ENCODE measurements around the gene CNPY4.
"Not testable (repeated sequence)": the region's sequence is repeated elsewhere in the genome, so short reads cannot be mapped to it uniquely, and the experiment has no call there.

Gene CNPY4

GRCh38 chr7:100119970-100120732, 717 bp downstream of the CNPY4 start:
- peak; percentile 51 for DNase-seq (ENCODE audit: low read depth)

DNA sequence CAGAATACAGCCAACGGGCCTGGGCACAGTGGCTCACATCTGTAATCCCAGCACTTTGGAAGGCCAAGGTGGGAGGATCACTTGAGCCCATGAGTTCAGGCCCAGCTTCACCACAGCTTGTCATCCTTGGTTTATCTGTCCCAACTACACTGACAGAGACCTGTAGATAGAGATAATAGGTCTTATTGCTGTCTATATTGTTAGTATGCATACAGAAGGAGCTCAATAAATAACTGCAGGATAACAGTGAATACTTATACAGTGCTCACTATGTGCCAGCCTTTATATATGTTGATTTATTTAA, 1.3 kb downstream of the CNPY4 start:
- DNase-seq (ENCODE audit: low read depth): no peak

DNA sequence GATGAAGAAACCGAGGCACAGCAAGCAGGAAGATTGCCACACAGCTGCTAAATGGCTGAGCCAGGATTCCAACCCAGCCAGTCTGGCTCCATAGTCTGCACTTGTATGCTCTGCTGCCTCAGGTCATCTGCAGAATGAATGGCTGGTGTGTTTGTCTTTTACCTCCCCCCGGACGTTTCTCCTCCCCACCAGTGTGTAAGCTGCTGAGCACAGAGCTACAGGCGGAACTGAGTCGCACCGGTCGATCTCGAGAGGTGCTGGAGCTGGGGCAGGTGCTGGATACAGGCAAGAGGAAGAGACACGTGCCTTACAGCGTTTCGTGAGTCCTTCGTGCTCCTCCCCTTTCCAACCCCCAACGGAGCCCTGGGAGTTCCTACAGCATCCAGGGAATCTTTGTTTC, 2.6 kb downstream of the CNPY4 start:
- no peak for DNase-seq (ENCODE audit: low read depth)

- DNase-seq (ENCODE audit: low read depth): no peak
These were observed 3.1 kb downstream of the CNPY4 start for GRCh38 chr7:100122568-100122967.

- DNase-seq (ENCODE audit: low read depth): no peak
These were observed 5.1 kb downstream of the CNPY4 start for GRCh38 chr7:100124301-100125230.

DNA sequence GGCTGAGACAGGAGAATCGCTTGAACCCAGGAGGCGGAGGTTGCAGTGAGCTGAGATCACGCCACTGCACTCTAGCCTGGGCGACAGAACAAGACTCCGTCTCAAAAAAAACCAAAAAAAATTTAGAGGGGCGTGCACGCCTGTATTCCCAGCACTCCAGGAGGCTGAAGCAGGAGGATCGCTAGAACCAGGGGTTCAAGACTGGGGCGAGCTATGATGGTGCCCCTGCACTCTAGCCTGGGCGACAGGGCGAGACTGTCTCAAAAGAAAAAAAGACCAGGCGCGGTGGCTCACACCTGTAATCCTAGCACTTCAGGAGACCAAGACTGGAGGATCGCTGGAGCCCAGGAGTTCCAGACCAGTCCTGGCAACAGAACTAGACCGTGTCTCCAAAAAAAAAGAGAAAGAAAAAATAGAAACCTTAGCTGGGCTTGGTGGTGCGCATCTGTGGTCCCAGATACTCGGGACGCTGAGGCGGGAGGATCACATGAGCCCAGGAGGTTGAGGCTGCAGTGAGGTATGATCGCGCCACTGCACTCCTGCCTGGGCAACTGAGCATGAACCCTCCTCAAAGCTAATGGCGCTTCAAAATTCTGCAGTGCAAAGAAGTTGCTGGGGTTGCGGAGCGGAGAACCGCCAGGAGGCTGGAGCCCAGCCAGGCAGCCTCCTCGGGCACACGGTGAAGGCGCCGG, 7.0 kb downstream of the CNPY4 start:
- no peak for DNase-seq (ENCODE audit: low read depth)

DNA sequence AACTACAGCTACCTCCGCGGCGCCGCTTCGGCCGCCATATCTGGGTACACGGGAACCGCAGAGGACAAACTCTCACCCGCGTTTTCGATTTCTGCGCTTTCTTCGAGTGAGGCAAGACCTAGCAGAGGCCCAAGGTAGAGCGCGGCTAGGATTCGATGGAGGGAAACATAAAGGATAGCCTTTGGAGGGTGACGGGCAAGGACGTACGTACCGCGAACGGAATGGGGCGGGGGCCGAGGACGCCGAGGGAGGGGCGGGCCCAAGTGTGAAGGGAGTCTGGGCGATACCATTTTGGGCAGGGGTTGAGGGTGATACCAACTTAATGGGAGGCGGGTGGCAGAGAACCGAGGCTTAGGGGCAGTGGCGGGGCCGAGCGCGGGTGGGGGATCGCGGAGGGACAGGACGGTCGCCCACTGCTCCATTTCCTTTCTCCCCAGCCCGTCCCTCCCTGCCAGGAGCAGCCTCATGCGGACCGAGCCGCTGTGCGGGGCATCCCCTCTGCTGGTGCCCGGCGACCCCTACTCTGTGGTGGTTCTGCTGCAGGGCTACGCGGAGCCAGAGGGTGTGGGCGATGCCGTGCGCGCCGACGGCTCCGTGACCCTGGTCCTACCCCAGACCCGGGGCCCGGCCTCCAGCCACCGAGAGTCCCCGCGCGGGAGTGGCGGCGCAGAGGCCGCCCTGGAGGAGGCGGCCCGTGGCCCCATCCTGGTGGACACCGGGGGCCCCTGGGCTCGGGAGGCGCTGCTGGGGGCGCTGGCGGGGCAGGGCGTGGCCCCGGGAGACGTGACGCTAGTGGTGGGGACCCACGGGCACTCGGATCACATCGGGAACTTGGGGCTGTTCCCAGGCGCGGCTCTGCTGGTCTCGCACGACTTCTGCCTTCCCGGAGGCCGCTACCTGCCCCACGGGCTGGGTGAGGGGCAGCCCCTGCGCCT, 7.8 kb downstream of the CNPY4 start, which contains the start of gene MBLAC1:
TSS of gene MBLAC1 (plus strand) at position 37 of the 935 bp plus-strand sequence. CDS start at position 466, 429 bp downstream.
- peak; percentile 92 for DNase-seq (ENCODE audit: low read depth)

DNA sequence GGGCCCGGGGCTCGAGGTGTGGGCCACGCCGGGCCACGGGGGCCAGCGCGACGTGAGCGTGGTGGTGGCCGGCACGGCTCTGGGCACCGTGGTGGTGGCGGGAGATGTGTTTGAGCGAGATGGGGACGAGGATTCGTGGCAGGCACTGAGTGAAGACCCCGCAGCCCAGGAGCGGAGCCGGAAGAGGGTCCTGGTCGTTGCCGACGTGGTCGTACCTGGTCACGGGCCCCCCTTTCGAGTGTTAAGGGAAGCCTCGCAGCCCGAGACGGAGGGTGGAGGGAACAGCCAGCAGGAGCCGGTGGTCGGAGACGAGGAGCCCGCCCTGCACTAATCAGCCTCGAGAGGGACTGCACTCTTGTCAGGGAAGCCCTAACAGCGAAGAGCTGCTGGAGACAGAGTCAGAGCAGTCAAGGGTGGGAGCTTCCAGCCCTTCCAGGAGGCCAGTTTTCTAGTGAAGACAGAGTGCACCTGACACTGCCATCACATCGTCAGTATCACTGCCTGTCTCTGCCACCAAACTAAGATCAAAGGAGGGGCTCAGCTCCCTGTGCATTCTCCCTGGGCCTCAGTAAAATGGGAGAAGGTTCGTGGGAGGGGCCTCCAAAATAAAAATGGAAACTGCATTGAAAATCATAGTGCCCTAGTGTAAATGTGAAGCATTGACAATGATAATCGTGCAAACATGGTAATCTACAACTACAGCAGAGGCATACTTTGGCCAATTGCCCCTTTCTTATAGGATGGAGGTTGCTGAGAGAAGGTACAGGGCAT, 8.6 kb downstream of the CNPY4 start:
- DNase-seq (ENCODE audit: low read depth): peak; percentile 17

GRCh38 chr7:100128637-100128963, 9.2 kb downstream of the CNPY4 start:
- DNase-seq (ENCODE audit: low read depth): no peak

DNA sequence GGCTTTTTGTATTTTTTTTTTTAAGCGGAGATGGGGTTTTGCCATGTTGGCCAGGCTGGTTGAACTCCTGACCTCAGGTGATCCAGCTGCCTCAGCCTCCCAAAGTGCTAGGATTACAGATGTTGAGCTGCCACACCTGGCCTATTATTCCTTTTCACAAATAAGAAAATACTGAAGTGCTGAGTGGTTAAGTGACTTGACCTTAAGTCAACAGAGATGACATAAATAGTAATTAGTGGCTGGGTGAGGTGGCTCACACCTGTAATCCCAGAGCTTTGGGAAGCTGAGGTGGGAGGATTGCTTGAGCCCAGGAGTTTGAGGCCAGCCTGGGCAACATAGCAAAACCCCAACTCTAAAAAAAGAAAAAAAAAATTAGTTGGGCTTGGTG, 10.8 kb downstream of the CNPY4 start:
- not testable (repeated sequence) for DNase-seq (ENCODE audit: low read depth)

- peak; percentile 39 for DNase-seq (ENCODE audit: low read depth)
These were observed 11.4 kb downstream of the CNPY4 start for GRCh38 chr7:100130608-100131453.

- no peak for DNase-seq (ENCODE audit: low read depth)
These were observed 12.7 kb downstream of the CNPY4 start for GRCh38 chr7:100132126-100132525.

GRCh38 chr7:100132697-100133151, 13.3 kb downstream of the CNPY4 start:
- DNase-seq (ENCODE audit: low read depth): peak; percentile 69

DNA sequence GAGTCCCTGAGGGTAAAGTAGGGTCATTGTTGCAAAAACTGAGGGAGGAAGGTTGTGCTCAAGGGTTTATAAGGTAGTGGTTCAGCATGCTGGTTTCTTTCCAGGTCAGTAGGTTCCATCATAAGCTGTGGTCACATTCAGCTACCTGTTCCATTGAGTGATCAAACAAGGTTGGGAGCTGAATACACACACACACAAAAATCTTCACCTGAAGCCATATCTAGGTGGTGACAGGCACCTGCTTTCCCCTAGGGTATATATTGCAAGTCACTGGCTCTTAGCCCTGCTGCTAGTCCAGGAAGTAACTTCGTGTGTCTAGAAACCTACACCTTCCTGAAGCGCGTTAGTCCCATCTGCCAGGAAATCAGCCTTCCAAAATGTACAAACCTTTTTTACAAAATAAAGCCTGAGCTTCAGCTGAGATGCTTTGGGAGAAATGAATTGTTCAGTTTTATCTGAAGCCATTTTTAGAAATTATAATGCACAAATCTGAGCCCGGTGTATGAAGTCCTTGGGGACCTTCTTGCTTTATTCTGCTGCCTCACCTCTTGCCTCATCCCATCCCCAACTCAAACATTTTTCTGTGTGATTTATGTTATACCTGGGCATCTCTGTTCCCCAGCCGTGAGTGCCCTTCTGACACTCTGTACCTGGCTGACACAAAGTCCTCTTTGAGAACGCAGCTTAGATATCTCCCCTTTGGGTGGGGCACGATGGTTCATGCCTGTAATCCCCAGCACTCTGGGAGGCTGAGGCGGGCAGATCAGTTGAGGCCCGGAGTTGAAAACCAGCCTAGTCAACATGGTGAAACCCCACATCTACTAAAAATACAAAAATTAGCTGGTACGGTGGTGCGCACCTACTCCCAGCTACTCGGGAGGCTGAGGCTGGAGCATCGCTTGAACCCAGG, 18.7 kb downstream of the CNPY4 start:
- no peak for DNase-seq (ENCODE audit: low read depth)

- no peak for DNase-seq (ENCODE audit: low read depth)
These were observed 22.1 kb downstream of the CNPY4 start for GRCh38 chr7:100141555-100141949.

DNA sequence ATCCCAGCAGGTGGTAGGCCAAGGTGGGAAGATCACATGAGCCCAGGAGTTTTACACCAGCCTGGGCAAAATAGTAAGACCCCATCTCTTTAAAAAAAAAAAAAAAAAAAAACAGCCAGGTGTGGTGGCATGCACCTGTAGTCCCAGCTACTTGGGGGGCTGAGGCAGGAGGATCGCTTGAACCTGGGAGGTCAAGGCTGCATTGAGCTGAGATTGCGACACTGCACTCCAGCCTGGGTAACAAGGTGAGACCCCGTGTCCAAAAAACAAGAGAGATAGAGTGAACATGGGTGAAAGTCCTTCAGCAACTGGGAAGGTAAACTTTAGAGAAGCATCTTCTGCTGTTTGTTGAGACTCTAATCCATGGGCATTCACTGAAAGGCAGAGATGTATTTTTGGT, 23.0 kb downstream of the CNPY4 start:
- DNase-seq (ENCODE audit: low read depth): no peak

DNA sequence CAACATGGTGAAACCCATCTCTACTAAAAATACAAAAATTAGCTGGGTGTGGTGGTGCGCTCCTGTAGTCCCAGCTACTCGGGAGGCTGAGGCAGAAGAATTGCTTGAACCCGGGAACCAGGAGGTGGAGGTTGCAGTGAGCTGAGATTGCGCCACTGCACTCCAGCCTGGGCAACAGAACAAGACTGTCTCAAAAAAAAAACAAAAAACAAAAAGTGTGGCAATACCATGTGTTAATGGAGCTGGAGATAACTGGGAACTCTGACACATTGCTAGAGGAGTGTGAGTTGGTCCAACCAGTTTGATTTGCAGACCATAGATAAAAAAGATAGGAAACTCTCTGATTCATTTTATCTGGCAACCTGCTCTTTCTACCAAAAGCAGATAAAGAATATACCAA, 26.9 kb downstream of the CNPY4 start:
- DNase-seq (ENCODE audit: low read depth): peak; percentile 81

DNA sequence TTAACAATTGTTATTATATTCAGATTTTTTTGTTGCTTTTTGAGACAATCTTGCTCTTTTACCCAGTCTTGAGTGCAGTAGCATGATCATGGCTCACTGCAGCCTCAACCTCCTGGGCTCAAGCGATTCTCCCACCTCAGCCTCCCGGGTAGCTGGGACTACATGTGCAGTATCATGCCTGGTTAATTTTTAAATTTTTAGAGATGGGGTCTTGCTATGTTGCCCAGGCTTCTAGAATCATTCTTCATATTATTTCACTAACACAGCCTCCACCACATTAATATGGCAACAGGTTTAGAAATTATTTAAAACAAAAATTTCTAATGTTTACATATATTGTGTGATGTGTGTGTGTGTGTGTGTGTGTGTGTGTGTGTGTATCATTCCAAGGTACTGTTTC, 27.8 kb downstream of the CNPY4 start:
- DNase-seq (ENCODE audit: low read depth): no peak

- DNase-seq (ENCODE audit: low read depth): no peak
These were observed 28.8 kb downstream of the CNPY4 start for GRCh38 chr7:100148225-100148558.
